HG02623 (cell line): Measurements from ENCODE around the gene PNPLA7.
"Not testable (repeated sequence)": the region's sequence is repeated elsewhere in the genome, so short reads cannot be mapped to it uniquely, and the experiment has no call there.

Experiments used
- ATAC-seq: cut with Tn5 transposase; IDR thresholded peaks from one replicate; pipeline ENCODE4 v1.9.1; 2021; ENCODE audit warnings: moderate library complexity; ENCODE audit not compliant: unreplicated experiment

The PNPLA7 gene

DNA sequence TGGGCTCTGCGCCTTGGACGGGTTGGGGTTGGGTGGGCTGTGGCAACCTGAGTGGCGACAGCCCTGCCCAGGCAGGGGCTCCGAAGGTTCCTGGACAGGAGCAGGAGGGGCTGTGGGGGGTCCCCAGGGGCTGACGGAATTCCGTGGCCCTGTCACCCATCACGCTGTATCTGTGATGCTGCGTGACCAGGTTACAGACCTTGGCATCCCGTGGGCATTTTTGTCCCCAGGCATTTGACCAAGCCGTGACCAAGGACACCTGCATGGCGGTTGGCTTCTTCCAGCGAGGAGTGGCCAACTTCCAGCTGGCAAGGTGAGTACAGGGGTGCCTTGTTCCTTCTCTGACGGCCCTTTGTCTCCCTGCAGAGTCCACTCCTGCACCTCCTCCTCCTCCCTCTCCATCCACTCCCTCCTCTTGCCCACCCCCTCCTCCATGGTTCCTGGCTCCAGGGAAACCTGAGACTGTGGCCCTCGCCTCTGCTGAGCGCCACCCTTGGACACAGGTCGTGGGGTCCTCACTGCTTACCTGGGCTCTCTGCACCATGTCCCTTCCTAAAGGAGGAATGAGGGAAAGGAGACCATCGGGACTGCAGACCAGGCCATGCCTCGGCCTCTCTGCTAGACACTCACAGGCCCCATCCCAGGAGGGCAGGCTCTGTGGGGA, 124.1 kb downstream of the PNPLA7 start:
- ATAC-seq = no peak

DNA sequence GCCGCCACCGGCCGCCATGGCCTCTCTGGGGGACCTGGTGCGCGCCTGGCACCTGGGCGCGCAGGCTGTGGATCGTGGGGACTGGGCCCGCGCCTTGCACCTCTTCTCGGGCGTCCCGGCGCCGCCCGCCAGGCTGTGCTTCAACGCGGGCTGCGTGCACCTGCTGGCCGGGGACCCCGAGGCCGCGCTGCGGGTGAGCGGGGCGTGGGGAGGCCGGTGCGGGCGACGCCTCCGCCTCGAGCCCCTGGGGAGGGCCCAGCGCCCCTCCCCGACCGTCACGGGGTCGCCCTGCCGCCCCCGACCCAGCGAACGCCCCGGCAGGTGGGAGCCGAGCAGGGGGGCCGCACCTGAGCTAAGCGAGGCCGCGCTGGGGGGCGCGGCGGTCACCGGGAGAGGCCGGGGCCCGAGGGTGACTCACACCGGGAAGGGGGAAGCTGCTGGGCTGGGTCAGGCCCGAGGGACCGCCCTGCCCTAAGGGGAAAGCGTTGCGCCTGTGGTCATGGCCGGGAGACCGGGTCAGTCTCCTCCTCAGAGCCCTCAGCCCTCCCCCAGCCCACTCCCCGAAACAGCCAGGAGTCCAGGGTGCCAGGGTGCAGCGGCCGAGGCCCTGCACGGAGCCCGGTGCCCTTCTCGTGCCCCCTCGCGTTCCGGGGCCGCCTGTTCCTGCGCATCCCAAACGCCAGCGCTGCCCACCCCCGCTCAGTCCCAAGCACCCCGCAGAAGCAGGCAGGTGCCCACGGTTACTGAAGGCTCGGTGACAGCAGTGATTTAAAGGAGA, 126.5 kb downstream of the PNPLA7 start:
- peak; percentile 7 for ATAC-seq

DNA sequence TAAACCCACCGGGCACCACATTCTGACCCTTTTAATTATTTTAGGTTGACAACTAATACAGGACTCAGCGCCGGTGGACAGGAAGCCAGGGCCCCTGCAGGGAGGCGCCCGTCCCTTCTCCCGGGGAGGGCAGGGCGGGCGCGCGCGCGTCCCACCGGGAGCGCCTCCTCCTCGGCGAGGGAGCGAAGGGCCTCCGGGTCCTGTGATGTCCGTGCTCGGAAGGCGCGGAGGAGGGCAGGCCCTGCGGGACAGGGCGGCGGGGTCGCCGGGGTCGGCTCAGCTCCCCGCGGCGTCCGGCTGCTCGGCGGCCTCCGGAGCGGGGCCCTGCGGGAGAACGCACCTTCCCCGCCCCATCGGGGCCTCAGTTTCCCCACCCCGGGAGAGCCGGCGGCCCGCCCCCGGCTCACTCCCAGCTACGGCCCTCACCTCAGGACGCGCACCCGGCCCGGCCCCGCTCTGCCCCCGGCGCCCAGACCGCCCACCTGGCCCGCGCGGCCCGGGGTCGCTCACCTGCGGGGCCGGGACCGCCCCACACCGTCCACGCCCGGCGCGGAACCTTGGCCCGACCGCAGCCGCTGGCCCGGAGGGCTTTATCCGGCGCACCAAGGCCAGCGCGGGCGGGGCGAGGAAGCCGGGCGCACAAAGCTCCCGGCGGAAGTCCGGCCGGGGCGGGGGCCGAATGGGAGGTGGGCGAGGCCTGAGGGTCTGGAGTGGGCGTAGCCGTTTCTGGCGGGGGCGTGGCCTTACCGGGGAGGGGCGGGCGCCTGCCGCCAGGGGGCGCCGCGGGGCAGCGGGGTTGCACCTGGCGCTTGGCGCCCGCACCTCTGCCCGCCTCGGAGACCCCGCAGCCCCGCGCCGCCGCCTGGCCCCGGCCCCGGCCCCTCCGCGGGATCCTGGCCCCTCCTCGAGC, 127.3 kb downstream of the PNPLA7 start, which contains the start of the genes EXD3 and NOXA1:
Gene EXD3, minus strand, starts transcription at position 559 of the 910 bp plus-strand sequence. CDS start 27,805 bp downstream, outside the sequence.
Gene NOXA1, plus strand, starts transcription at position 790 of the 910 bp plus-strand sequence. CDS start 137 bp downstream, outside the sequence.
- ATAC-seq = peak; percentile 76

DNA sequence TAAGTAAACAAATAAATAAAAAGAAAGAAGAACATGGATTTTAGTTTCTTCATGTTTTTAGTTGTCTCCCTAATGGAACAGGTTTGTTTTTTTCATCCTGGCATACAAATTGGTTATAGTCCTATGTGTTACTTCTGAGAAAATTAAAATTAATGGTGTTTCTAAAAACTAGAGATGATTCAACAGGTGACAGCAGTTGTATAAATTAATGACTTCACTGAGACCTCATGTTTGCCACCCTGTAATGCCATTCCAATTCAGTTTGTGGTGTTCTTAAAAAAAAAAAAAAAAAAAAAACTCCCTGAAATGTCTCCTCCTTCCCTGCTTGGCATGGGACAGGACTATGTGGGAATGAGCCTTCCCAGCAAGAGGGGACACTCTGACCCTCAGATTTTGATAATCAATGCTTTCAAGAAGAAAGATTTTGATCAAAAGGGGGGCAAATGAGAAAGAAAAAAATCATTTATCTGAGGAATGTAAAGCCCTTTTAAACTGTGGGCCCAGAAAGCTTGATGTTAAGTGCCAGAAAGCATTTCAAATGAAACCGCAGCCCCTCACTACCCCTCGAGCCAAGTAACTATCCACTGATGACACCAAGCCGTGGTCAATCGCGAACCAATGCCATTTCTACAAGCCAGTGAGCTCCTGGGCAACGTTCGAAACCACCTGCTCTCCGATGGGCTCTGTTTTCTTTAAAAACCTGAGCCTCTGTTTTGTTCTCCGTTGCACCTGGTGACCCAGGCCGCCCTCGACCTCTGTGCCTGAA, 128.2 kb downstream of the PNPLA7 start:
- ATAC-seq = no peak

DNA sequence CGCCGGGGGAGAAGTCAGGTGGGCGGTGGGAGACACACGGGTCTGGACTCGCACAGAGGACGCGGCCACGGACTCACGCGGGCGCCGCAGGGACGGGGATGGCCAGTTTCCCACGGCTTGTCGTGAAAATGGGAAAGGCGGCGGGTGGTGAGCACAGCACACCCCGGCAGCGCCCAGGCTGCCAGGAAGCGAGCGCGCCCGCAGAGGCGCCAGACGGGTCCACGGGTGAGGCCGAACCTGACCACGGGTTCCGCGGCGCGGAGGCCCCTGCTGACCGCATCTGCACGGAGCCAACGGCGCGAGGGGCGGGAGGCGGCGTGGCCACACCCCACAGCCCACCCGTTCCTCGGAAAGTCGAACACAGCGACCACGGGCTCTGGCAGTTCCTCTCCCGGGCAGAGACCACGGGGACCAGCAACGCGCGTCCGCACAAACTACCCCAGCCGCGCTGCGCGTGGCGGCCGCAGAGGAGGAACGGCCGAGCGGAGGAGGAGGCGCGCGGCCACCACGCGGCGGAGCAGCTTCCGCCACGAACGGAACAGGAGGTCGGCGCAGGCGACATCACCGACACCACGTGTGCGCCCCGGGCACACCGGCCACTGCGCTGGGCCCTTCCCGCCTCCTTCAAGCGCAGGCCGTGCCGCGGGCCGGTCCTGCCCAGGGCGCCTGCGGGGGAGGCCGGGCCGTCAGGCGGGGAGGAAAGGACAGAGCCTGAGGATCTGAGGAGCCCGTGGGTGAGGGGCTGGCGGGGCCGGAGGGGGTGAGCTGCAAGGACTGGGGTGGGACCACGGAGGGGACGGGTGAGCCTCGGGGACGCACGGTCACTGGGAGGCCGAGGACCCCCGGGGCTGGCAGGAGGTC, 132.8 kb downstream of the PNPLA7 start:
- ATAC-seq = no peak

DNA sequence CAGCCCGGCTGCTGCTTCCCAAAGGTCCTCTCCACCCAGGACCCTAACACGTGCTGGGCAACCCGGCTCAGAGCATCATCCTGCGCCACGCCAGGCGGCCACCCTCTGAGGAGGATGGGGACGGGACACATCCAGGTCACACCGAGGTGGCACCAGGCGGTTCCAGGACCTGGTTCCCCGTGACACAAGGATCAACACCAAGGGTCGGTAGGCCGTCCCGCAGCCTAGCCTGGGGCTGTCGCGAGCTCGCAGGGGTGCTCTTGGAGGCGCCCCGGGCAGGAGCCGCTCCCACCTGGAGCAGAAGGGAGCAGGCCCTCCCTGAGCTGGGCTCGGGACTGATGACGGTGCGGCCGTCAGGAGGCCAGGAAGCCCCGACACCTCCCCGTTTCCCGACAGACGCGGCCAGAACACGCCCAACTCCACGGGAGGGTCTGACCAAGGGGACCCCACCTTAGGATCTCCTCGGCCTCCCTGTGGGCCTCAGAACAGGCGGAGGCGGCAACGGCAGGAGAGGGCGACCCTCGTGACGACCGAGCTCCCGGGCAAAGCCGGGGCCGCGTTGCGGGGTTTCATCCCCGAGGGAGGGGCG, 133.5 kb downstream of the PNPLA7 start:
- no peak for ATAC-seq

DNA sequence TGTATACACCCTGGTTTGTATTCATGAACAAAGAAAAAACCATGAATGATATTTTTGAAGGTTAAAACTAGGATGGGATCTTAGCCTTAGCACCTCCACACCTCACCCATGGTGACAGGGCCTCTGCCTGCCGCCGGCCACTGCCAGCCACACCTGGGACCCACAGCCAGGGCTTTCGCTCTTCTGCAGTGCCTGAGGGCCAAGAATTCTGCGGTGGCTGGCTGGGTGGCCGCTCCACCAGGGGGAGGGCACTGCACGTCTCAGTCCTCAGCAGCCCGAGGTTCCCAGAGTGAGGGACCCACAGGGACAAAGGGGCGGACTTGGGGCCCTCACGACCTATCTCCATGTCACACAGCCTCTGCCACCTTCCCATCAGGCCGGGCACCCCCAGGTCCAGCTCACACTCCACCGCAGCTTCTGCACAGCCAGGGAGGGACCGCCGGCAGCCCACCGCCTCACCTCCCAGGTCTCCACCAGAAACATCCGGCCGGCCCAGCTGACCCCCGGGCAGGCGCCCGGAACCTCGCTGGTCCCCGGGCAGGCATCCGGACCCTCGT, 134.1 kb downstream of the PNPLA7 start:
- no peak for ATAC-seq

DNA sequence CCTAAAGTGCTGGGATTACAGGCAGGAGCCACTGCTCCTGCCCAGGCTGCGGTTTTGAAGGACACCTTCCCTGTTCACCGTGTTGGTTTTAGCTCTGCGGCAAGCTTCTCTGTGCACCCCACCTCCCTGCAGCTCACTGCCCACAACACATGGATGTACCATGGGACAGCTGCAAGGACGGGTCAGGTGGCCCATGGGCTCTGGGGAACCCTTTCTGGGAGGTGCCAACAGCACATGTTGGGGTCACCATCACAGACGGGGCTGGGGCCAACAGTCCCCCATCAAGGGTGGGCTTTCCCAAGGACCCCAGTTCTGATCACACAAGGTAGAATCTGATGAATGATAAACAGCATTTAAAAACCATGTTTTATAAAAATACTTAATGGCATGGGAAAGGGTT, 134.8 kb downstream of the PNPLA7 start:
- ATAC-seq = no peak

DNA sequence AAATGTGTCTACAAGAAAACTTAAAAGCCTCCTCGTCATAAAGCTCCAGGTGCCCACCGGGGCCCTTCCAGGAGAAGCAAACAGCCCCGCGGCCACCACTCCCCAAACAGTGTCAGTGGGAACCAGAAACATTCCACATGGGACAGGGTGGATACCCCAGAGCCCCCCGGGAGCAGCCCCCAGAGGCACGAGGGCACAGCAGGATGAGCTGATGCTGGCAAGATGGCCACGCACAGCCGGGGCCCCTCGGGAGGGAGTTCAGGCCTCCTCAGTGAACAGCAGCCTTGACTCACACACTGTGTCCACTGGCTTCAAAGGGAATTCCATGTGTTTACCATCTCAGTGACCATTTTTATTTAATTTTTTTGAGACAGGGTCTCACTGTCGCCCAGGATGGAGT, 137.8 kb downstream of the PNPLA7 start:
- ATAC-seq = no peak

DNA sequence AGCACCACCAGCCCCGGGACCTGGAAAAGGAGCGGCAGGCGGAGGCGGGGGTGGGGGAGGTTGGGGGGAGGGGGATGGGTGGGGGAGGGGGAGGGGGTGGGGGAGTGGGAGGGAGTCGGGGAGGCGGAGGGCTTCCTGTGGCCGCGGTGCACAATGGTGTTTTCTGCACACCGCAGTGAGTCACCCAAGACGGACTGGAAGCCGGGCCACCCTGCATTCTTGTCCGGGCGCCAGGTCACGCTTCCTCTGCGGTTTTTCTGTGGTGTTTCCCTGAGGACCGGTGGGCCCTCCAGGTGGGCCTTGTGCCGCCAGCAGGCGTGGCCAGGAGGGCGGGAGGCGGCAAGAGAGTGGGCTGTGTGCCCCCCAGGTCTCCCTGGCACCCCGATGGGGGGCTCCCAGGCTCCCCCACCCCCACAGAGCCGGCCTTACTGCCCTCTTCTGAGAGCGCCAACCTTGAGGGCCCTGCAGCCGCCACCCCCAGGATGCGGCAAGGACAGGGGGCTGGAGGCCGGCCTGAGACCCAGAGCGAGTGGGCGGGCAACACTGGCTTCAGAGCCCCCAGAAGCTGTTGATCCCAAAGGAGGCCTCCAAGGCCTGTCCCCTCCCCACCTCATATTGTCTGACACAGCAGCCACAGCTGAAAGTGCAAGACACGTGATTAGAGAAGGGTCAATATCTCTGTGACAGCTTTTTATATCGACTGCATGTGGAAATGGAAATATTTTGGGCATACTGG, 138.4 kb downstream of the PNPLA7 start:
- no peak for ATAC-seq

DNA sequence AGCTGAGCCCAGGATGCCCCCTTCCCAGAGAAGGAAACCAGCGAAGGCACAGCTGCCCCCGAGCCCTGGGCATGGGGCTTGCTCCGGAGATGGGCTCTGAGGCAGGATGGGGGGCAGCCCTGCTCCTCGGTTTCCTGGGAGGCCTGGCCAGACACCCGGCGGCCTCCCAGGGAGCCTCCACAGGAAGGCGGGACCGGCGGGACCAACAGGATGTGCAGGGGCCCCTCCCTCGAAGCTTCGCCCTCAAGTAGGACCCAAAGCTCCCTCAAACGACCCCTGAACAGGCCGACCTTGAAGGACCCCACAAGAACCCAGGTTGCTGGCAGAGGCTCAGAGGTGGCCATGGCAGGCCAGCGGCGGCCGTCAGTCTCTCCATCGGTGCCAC, 138.9 kb downstream of the PNPLA7 start:
- ATAC-seq = no peak

DNA sequence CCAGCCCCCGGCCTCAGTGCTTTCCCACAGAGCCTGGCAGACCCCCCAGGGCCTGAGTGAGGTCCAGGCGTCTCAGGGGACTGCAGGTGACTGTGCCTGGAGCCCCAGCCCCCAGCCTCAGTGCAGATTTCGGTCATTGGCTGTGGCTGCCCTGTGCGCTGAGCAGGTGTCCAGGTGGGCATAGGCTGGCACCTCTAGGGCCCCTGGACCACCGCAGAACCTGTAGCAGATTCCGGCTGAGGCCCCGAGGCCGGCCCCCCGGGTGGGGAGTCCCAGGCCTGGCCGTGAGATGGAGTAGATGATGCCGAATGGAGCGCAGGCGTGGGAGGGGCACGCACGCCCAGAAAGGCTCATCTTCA, 139.3 kb downstream of the PNPLA7 start:
- no peak for ATAC-seq

DNA sequence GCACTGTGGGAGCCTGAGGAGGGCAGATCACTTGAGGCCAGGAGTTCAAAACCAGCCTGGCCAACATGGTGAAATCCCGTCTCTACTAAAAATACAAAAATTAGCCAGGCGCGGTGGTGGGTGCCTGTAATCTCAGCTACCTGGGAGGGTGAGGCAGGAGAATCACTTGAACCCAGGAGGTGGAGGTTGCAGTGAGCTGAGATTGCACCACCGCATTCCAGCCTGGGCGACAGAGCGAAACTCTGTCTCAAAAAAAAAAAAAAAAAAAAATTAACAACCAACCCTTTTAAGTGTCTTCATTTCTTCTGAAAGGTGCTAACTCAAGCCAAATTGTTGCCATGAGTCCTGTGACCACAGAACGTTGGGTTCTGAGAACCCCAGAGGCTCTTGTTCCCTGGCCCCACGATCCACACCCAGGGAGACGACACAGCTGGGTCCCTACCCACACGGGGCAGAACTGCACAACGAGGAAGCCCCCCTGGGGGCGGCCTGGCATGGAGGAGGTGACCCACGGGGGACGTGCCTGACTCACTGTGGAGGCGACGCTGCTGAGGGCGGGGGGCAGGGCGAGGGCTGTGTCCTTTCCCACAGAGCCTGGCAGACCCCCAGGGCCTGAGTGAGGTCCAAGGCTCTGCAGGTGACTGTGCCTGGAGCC, 139.8 kb downstream of the PNPLA7 start:
- not testable (repeated sequence) for ATAC-seq
